ENCODE measurements around the gene ABCA4. TPM values are rescaled to one million over a fixed set of nuclear protein-coding genes. Genes with fewer than 3 reads are reported as not detected.
A peak's percentile ranks its signal among the peaks of the same experiment; 100 is the strongest.

ABCA4 gene
- total RNA-seq, 1 experiment from 2014 or later: 1.5 TPM

- intact Hi-C loops (cut with micrococcal nuclease; ENCODE audit: unreplicated experiment): no loop called here
- ChIA-PET POLR2A (no interaction called here), CTCF (no interaction called here)
- no peaks in the 10 kb centered on the region for H3K27me3 ChIP-seq (ENCODE audit: control insufficient read depth, insufficient read depth, low read length)
- H3K9me3 ChIP-seq (ENCODE audit: control insufficient read depth, insufficient read depth, low read depth, low read length): no peaks in the 10 kb centered on the region
- DNase-seq (ENCODE audit: low read depth, low spot score) (no peak), ATAC-seq (no peak)
- BruUV-seq (replicated peaks): no TSS peak
- TF ChIP-seq CTCF (IDR thresholded peaks at IDR 0.05) (no peak), POLR2AphosphoS5 (IDR thresholded peaks at IDR 0.05; ENCODE audit: low read depth, low read length) (no peak), SIN3A (IDR thresholded peaks at IDR 0.05; ENCODE audit: borderline replicate concordance, insufficient read depth, low read depth, low read length) (no peak), TCF7L2 (IDR thresholded peaks at IDR 0.05; ENCODE audit: low read depth, low read length) (no peak)
- TF ChIP-seq, protein P1, sequence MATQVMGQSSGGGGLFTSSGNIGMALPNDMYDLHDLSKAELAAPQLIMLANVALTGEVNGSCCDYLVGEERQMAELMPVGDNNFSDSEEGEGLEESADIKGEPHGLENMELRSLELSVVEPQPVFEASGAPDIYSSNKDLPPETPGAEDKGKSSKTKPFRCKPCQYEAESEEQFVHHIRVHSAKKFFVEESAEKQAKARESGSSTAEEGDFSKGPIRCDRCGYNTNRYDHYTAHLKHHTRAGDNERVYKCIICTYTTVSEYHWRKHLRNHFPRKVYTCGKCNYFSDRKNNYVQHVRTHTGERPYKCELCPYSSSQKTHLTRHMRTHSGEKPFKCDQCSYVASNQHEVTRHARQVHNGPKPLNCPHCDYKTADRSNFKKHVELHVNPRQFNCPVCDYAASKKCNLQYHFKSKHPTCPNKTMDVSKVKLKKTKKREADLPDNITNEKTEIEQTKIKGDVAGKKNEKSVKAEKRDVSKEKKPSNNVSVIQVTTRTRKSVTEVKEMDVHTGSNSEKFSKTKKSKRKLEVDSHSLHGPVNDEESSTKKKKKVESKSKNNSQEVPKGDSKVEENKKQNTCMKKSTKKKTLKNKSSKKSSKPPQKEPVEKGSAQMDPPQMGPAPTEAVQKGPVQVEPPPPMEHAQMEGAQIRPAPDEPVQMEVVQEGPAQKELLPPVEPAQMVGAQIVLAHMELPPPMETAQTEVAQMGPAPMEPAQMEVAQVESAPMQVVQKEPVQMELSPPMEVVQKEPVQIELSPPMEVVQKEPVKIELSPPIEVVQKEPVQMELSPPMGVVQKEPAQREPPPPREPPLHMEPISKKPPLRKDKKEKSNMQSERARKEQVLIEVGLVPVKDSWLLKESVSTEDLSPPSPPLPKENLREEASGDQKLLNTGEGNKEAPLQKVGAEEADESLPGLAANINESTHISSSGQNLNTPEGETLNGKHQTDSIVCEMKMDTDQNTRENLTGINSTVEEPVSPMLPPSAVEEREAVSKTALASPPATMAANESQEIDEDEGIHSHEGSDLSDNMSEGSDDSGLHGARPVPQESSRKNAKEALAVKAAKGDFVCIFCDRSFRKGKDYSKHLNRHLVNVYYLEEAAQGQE (IDR thresholded peaks at IDR 0.05; ENCODE audit: insufficient read depth in 1 of 2, low read depth in 2 of 2, low read length in 1 of 2): no peak
- H3K27ac ChIP-seq (ENCODE audit: low read length): no peak overlapping the region; the same call in 1 of the 2 replicates
- in situ Hi-C loops (cut with HindIII; ENCODE audit: low pct_unique_long_range_greater_than_20kb, low sequenced_read_pairs): no loop called here
- no peak overlapping the region for H3K4me3 ChIP-seq (ENCODE audit: low read depth in 2 of 2, low read length in 2 of 2)
- H3K4me1 ChIP-seq (ENCODE audit: control insufficient read depth, insufficient read depth, low read length): peaks cover 15% of the 10 kb centered on the region
- no peaks in the 10 kb centered on the region for H3K36me3 ChIP-seq (ENCODE audit: control insufficient read depth, insufficient read depth, low read length)
Observed at GRCh38 chr1:94107141-94107540, 13.8 kb downstream of the ABCA4 start.

DNA sequence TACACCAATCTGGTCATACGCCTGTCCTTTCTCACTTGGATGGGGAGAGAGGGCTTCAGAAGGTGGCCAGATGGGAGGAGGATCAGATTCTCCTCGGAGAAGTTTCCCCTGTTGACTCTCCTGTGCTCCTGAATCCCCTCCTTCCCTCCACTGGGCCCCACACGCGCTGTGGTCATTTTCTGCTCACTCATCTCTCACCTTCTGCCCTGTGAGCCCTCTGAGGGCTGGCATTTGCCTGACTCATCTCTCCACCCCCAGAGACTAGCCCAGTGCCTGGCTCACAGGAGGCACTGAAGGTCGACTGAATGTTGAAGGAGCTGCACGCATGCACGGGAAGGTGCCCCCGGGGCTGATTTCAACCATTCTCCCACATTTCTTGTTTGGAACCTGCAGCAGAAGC, 14.2 kb downstream of the ABCA4 start:
- TF ChIP-seq SIN3A (IDR thresholded peaks at IDR 0.05; ENCODE audit: borderline replicate concordance, insufficient read depth, low read depth, low read length) (no peak), TCF7L2 (IDR thresholded peaks at IDR 0.05; ENCODE audit: low read depth, low read length) (no peak), CTCF (IDR thresholded peaks at IDR 0.05) (no peak), POLR2AphosphoS5 (IDR thresholded peaks at IDR 0.05; ENCODE audit: low read depth, low read length) (no peak)
- TF ChIP-seq, protein P1 (IDR thresholded peaks at IDR 0.05; ENCODE audit: insufficient read depth in 1 of 2, low read depth in 2 of 2, low read length in 1 of 2): no peak
- Histone ChIP-seq H3K36me3 (ENCODE audit: control insufficient read depth, insufficient read depth, low read length) (no peaks in the 10 kb centered on the region), H3K9me3 (ENCODE audit: control insufficient read depth, insufficient read depth, low read depth, low read length) (no peaks in the 10 kb centered on the region), H3K4me1 (ENCODE audit: control insufficient read depth, insufficient read depth, low read length) (peaks cover 18% of the 10 kb centered on the region), H3K4me3 (ENCODE audit: low read depth in 2 of 2, low read length in 2 of 2) (no peak overlapping the region), H3K27me3 (ENCODE audit: control insufficient read depth, insufficient read depth, low read length) (no peaks in the 10 kb centered on the region), H3K27ac (ENCODE audit: low read length) (peak overlapping the region; percentile 72)
- intact Hi-C loops (cut with micrococcal nuclease; ENCODE audit: unreplicated experiment) (no loop called here), in situ Hi-C loops (cut with HindIII; ENCODE audit: low pct_unique_long_range_greater_than_20kb, low sequenced_read_pairs) (no loop called here)
- no TSS peak for BruUV-seq (replicated peaks)
- DNase-seq (ENCODE audit: low read depth, low spot score) (no peak), ATAC-seq (no peak)
- ChIA-PET POLR2A (no interaction called here), CTCF (no interaction called here)

Data from Panc1 (cell line).